NCI-H2081 (cell line): ENCODE measurements around the gene TGFB1.
"Not testable (repeated sequence)": the region's sequence is repeated elsewhere in the genome, so short reads cannot be mapped to it uniquely, and the experiment has no call there.

ENCODE experiments used
- DNase-seq, 2 experiments: peaks; one replicate each; lab custom pipeline; 2025; lab: John Stamatoyannopoulos, UW

TGFB1 gene

GRCh38 chr19:41300555-41300954 is 53.2 kb downstream of the TGFB1 start:
- no peak for DNase-seq

GRCh38 chr19:41299755-41300089 is 54.0 kb downstream of the TGFB1 start:
- DNase-seq, result no peak

GRCh38 chr19:41299046-41299754 is 54.5 kb downstream of the TGFB1 start:
- DNase-seq, result no peak

- peak in 1 of 2 experiments; percentile 8 for DNase-seq
Measured at GRCh38 chr19:41298348-41298964, 55.3 kb downstream of the TGFB1 start.

- DNase-seq, result no peak
Measured at GRCh38 chr19:41297628-41298347, 55.9 kb downstream of the TGFB1 start.

GRCh38 chr19:41296433-41296871 is 57.3 kb downstream of the TGFB1 start:
- DNase-seq, result no peak

GRCh38 chr19:41295499-41295898 is 58.2 kb downstream of the TGFB1 start:
- no peak for DNase-seq

- no peak for DNase-seq
Measured at GRCh38 chr19:41294393-41294792, 59.3 kb downstream of the TGFB1 start.

GRCh38 chr19:41289814-41290213 is 63.9 kb downstream of the TGFB1 start:
- DNase-seq, result not testable (repeated sequence)

GRCh38 chr19:41288673-41289530 is 64.8 kb downstream of the TGFB1 start:
- DNase-seq, result no peak
